HUES6 (cell line): ENCODE data around the gene HRNR.
A peak's percentile ranks its signal among the peaks of the same experiment; 100 is the strongest.

Experiments
- H3K27ac ChIP-seq: 2 replicates; pipeline ENCODE4 v1.7.0; 2013; ENCODE audit warnings: low read depth, mild to moderate bottlenecking, low read length, inconsistent platforms
- H3K27me3 ChIP-seq: 2 replicates; pipeline ENCODE4 v1.6.1; 2013; ENCODE audit warnings: low read length; ENCODE audit not compliant: control insufficient read depth, insufficient read depth
- H3K36me3 ChIP-seq: 2 replicates; pipeline ENCODE4 v1.6.1; 2013; ENCODE audit warnings: low read length; ENCODE audit not compliant: control insufficient read depth, insufficient read depth
- H3K4me1 ChIP-seq: 2 replicates; pipeline ENCODE4 v1.6.1; 2013; ENCODE audit warnings: low read length; ENCODE audit not compliant: control insufficient read depth, insufficient read depth
- H3K4me3 ChIP-seq: 2 replicates; pipeline ENCODE4 v1.5.1; 2013; ENCODE audit warnings: low read depth, low read length
- H3K9ac ChIP-seq: one replicate; pipeline ENCODE4 v1.6.1; 2013; ENCODE audit warnings: mild to moderate bottlenecking, low read length
- H3K9me3 ChIP-seq: 2 replicates; pipeline ENCODE4 v1.6.1; 2013; ENCODE audit warnings: low read depth, low read length; ENCODE audit not compliant: control insufficient read depth, insufficient read depth

The HRNR gene

GRCh38 chr1:152189657-152190442, 34.1 kb downstream of the HRNR start:
- Histone ChIP-seq H3K27me3 (peaks cover 18% of the 10 kb centered on the region), H3K9me3 (peaks cover 3% of the 10 kb centered on the region; the same call in 1 of the 2 replicates), H3K9ac (no peak overlapping the region), H3K4me3 (no peak overlapping the region; the same call in 1 of the 2 replicates), H3K27ac (no peak overlapping the region), H3K4me1 (no peaks in the 10 kb centered on the region), H3K36me3 (no peaks in the 10 kb centered on the region)

GRCh38 chr1:152188673-152189591, 35.1 kb downstream of the HRNR start:
- no peak overlapping the region for H3K9ac ChIP-seq
- peaks cover 20% of the 10 kb centered on the region for H3K27me3 ChIP-seq
- no peak overlapping the region for H3K27ac ChIP-seq
- H3K4me1 ChIP-seq: no peaks in the 10 kb centered on the region
- H3K9me3 ChIP-seq: peaks cover 3% of the 10 kb centered on the region; the same call in 1 of the 2 replicates
- H3K4me3 ChIP-seq: peak overlapping the region; percentile 8; the same call in 1 of the 2 replicates
- no peaks in the 10 kb centered on the region for H3K36me3 ChIP-seq

GRCh38 chr1:152186556-152187285, 37.3 kb downstream of the HRNR start:
- Histone ChIP-seq H3K36me3 (no peaks in the 10 kb centered on the region), H3K9me3 (no peaks in the 10 kb centered on the region; the same call in 1 of the 2 replicates), H3K27me3 (peaks cover 14% of the 10 kb centered on the region), H3K27ac (no peak overlapping the region), H3K4me1 (no peaks in the 10 kb centered on the region), H3K4me3 (no peak overlapping the region), H3K9ac (no peak overlapping the region)

- H3K27ac ChIP-seq: no peak overlapping the region
- H3K4me3 ChIP-seq: no peak overlapping the region
- no peaks in the 10 kb centered on the region for H3K36me3 ChIP-seq
- no peak overlapping the region for H3K9ac ChIP-seq
- no peaks in the 10 kb centered on the region for H3K4me1 ChIP-seq
- H3K27me3 ChIP-seq: peaks cover 8% of the 10 kb centered on the region
- no peaks in the 10 kb centered on the region for H3K9me3 ChIP-seq
These were observed 38.2 kb downstream of the HRNR start for GRCh38 chr1:152185544-152186391.

GRCh38 chr1:152182944-152183361, 41.0 kb downstream of the HRNR start:
- Histone ChIP-seq H3K27me3 (peaks cover 8% of the 10 kb centered on the region), H3K36me3 (no peaks in the 10 kb centered on the region), H3K4me1 (no peaks in the 10 kb centered on the region), H3K9me3 (no peaks in the 10 kb centered on the region), H3K4me3 (no peak overlapping the region), H3K27ac (no peak overlapping the region), H3K9ac (no peak overlapping the region)

- Histone ChIP-seq H3K9me3 (no peaks in the 10 kb centered on the region), H3K36me3 (no peaks in the 10 kb centered on the region), H3K4me1 (no peaks in the 10 kb centered on the region), H3K27me3 (peaks cover 8% of the 10 kb centered on the region), H3K4me3 (no peak overlapping the region), H3K27ac (no peak overlapping the region), H3K9ac (no peak overlapping the region)
These were observed 41.6 kb downstream of the HRNR start for GRCh38 chr1:152182431-152182830.

- Histone ChIP-seq H3K27me3 (no peaks in the 10 kb centered on the region), H3K36me3 (no peaks in the 10 kb centered on the region), H3K27ac (no peak overlapping the region), H3K4me3 (no peak overlapping the region), H3K9ac (no peak overlapping the region), H3K9me3 (no peaks in the 10 kb centered on the region), H3K4me1 (no peaks in the 10 kb centered on the region)
These were observed 44.4 kb downstream of the HRNR start for GRCh38 chr1:152179566-152179965.

GRCh38 chr1:152170287-152170905, 53.6 kb downstream of the HRNR start:
- Histone ChIP-seq H3K27me3 (no peaks in the 10 kb centered on the region), H3K9me3 (no peaks in the 10 kb centered on the region; the same call in 1 of the 2 replicates), H3K4me3 (no peak overlapping the region), H3K4me1 (no peaks in the 10 kb centered on the region), H3K36me3 (no peaks in the 10 kb centered on the region), H3K27ac (no peak overlapping the region), H3K9ac (no peak overlapping the region)

GRCh38 chr1:152169366-152170025, 54.5 kb downstream of the HRNR start:
- H3K9me3 ChIP-seq: no peaks in the 10 kb centered on the region; the same call in 1 of the 2 replicates
- no peaks in the 10 kb centered on the region for H3K4me1 ChIP-seq
- no peaks in the 10 kb centered on the region for H3K27me3 ChIP-seq
- no peaks in the 10 kb centered on the region for H3K36me3 ChIP-seq
- no peak overlapping the region for H3K9ac ChIP-seq
- H3K4me3 ChIP-seq: no peak overlapping the region
- no peak overlapping the region for H3K27ac ChIP-seq
